Common myeloid progenitor, CD34-positive (primary cell): Measurements from ENCODE around the gene KCTD15.
A peak's percentile ranks its signal among the peaks of the same experiment; 100 is the strongest.

ENCODE experiments used
- CTCF ChIA-PET: fragments of 350-600 bp; sonication (Branson Sonifier 250); formaldehyde crosslinking; loops from one replicate; lab custom pipeline; 2021; ENCODE audit warnings: antibody characterized with exemption; lab: Charles Lee
- POLR2A ChIA-PET: fragments of 350-600 bp; sonication (Branson Sonifier 250); formaldehyde crosslinking; loops from one replicate; lab custom pipeline; 2021; ENCODE audit warnings: antibody characterized with exemption; lab: Charles Lee
- DNase-seq, 3 donors: peaks; one replicate each; pipeline versions ENCODE4 v3.0.0 to v3.0.0-alpha.2; 2013
- H3K27ac ChIP-seq, 2 experiments: 1 replicate in 1 of 2; 2 replicates in 1 of 2; pipeline ENCODE4 v1.7.0; 2013; ENCODE audit warnings: inconsistent platforms in 2 of 2, low read length in 2 of 2, mild to moderate bottlenecking in 2 of 2, low read depth in 1 of 2, moderate library complexity in 1 of 2; ENCODE audit not compliant: severe bottlenecking in 2 of 2, insufficient read depth in 1 of 2, poor library complexity in 1 of 2
- H3K27me3 ChIP-seq, 5 experiments: replicated peaks in 2 of 5; 1 replicate in 3 of 5; 2 replicates in 2 of 5; pipeline versions ENCODE4 v1.6.1 to v1.7.0; 2013; ENCODE audit warnings: low read length in 4 of 5, mild to moderate bottlenecking in 2 of 5, moderate library complexity in 2 of 5, inconsistent platforms in 1 of 5; ENCODE audit not compliant: insufficient read depth in 5 of 5, control insufficient read depth in 4 of 5
- H3K36me3 ChIP-seq, 4 experiments: 1 replicate in 2 of 4; 2 replicates in 2 of 4; pipeline versions ENCODE4 v1.6.1 to v1.7.0; 2013; ENCODE audit warnings: low read length in 3 of 4, control low read depth in 1 of 4, mild to moderate bottlenecking in 1 of 4; ENCODE audit not compliant: control insufficient read depth in 4 of 4, insufficient read depth in 4 of 4
- H3K4me1 ChIP-seq, 4 experiments: 1 replicate in 3 of 4; 2 replicates in 1 of 4; pipeline versions ENCODE4 v1.6.1 to v1.7.1; 2013; ENCODE audit warnings: low read length in 3 of 4, mild to moderate bottlenecking in 3 of 4, control low read depth in 1 of 4, inconsistent platforms in 1 of 4, moderate library complexity in 1 of 4; ENCODE audit not compliant: control insufficient read depth in 4 of 4, insufficient read depth in 4 of 4; ENCODE audit errors: control extremely low read depth in 1 of 4
- H3K4me3 ChIP-seq, 7 experiments: 1 replicate in 4 of 7; 2 replicates in 3 of 7; pipeline versions ENCODE4 v1.5.1 to v1.7.0; 2013; ENCODE audit warnings: mild to moderate bottlenecking in 7 of 7, low read length in 6 of 7, moderate library complexity in 6 of 7, inconsistent platforms in 2 of 7, low read depth in 2 of 7, control low read depth in 1 of 7; ENCODE audit not compliant: insufficient read depth in 4 of 7, control insufficient read depth in 1 of 7; ENCODE audit errors: extremely low read depth in 1 of 7
- H3K9me3 ChIP-seq, 5 experiments: 1 replicate in 4 of 5; 2 replicates in 1 of 5; pipeline versions ENCODE4 v1.6.1 to v1.7.1; 2013; ENCODE audit warnings: low read length in 4 of 5, mild to moderate bottlenecking in 2 of 5, inconsistent platforms in 1 of 5, low read depth in 1 of 5, moderate library complexity in 1 of 5; ENCODE audit not compliant: control insufficient read depth in 4 of 5, insufficient read depth in 2 of 5; ENCODE audit errors: control extremely low read depth in 1 of 5
- WGBS: methylation state at CpG from one replicate; pipeline ENCODE4 v1.1.5; 2013; ENCODE audit not compliant: insufficient coverage; 5-methylcytosine and 5-hydroxymethylcytosine counted together

KCTD15 gene

GRCh38 chr19:33811736-33812387 is 15.2 kb downstream of the KCTD15 start:
- ChIA-PET POLR2A (no interaction called here), CTCF (interaction anchor here (1.0 to 1.2 kb wide), 2 partner anchors 10 to 17 kb away, joined by 3 to 5 read pairs; no protein-coding TSS in a partner anchor)
- Histone ChIP-seq H3K27me3 (no peaks in the 10 kb centered on the region), H3K36me3 (peaks cover 0 to 53% (median 35%) of the 10 kb centered on the region in 4 experiments), H3K4me1 (peaks cover 0 to 16% (median 12%) of the 10 kb centered on the region in 4 experiments), H3K9me3 (no peaks in the 10 kb centered on the region), H3K27ac (no peak overlapping the region), H3K4me3 (no peak overlapping the region)
- no peak for DNase-seq
- WGBS, result 88% methylated on average over 10 of the region's 14 CpGs

- H3K27ac ChIP-seq, result no peak overlapping the region
- H3K4me3 ChIP-seq, result no peak overlapping the region
- WGBS, result 98% methylated on average over 28 of the region's 28 CpGs
- H3K27me3 ChIP-seq, result no peaks in the 10 kb centered on the region
- ChIA-PET POLR2A (interaction anchor here (0.7 to 1.0 kb wide), 2 partner anchors 10 to 35 kb away, joined by 3 read pairs; no protein-coding TSS in a partner anchor), CTCF (interaction anchor here (1.0 to 2.3 kb wide), 4 partner anchors 11 to 406 kb away, joined by 3 to 5 read pairs (median 4); no protein-coding TSS in a partner anchor)
- no peaks in the 10 kb centered on the region for H3K9me3 ChIP-seq
- peaks cover 0 to 49% (median 31%) of the 10 kb centered on the region in 4 experiments for H3K36me3 ChIP-seq
- H3K4me1 ChIP-seq, result peaks cover 0 to 22% (median 15%) of the 10 kb centered on the region in 4 experiments
- no peak for DNase-seq
These were observed 16.0 kb downstream of the KCTD15 start for GRCh38 chr19:33812388-33813330.

- Histone ChIP-seq H3K9me3 (no peaks in the 10 kb centered on the region), H3K36me3 (peaks cover 0 to 40% (median 24%) of the 10 kb centered on the region in 4 experiments), H3K4me1 (peaks cover 0 to 28% (median 18%) of the 10 kb centered on the region in 4 experiments), H3K27me3 (no peaks in the 10 kb centered on the region), H3K4me3 (no peak overlapping the region), H3K27ac (no peak overlapping the region)
- DNase-seq, result no peak
- POLR2A ChIA-PET, result interaction anchor here (0.7 to 1.0 kb wide), 2 partner anchors 9 to 35 kb away, joined by 3 read pairs; no protein-coding TSS in a partner anchor
- 94% methylated on average over 16 of the region's 16 CpGs for WGBS
- CTCF ChIA-PET, result interaction anchor here (1.3 to 2.3 kb wide), 2 partner anchors 184 to 407 kb away, joined by 3 to 5 read pairs; no protein-coding TSS in a partner anchor
These were observed 16.9 kb downstream of the KCTD15 start for GRCh38 chr19:33813391-33814101.

GRCh38 chr19:33814181-33815165 is 17.8 kb downstream of the KCTD15 start:
- ChIA-PET CTCF (interaction anchor here (2.3 kb wide), 1 partner anchor 184 kb away, joined by 5 read pairs; no protein-coding TSS in a partner anchor), POLR2A (no interaction called here)
- DNase-seq, result no peak
- H3K4me3 ChIP-seq, result no peak overlapping the region
- H3K9me3 ChIP-seq, result no peaks in the 10 kb centered on the region
- H3K4me1 ChIP-seq, result peaks cover 3 to 37% (median 27%) of the 10 kb centered on the region in 4 experiments
- no peaks in the 10 kb centered on the region for H3K27me3 ChIP-seq
- no peak overlapping the region for H3K27ac ChIP-seq
- H3K36me3 ChIP-seq, result peaks cover 0 to 37% (median 22%) of the 10 kb centered on the region in 4 experiments
- WGBS, result 96% methylated on average over 13 of the region's 21 CpGs

GRCh38 chr19:33815380-33816340 is 19.0 kb downstream of the KCTD15 start:
- H3K4me3 ChIP-seq, result no peak overlapping the region
- peaks cover 3 to 49% (median 38%) of the 10 kb centered on the region in 4 experiments for H3K4me1 ChIP-seq
- H3K36me3 ChIP-seq, result peaks cover 0 to 32% (median 18%) of the 10 kb centered on the region in 4 experiments
- H3K9me3 ChIP-seq, result no peaks in the 10 kb centered on the region
- no peaks in the 10 kb centered on the region for H3K27me3 ChIP-seq
- 77% methylated on average over 5 of the region's 15 CpGs for WGBS
- no peak overlapping the region for H3K27ac ChIP-seq
- POLR2A ChIA-PET, result interaction anchor here (0.6 kb wide), 3 partner anchors 11 to 839 kb away, joined by 3 to 4 read pairs (median 4); no protein-coding TSS in a partner anchor
- CTCF ChIA-PET, result no interaction called here
- peak in 2 of 3 donors; percentile 25 to 41 for DNase-seq
